ENCODE data around the gene MTRF1.

Gene MTRF1, protein sequence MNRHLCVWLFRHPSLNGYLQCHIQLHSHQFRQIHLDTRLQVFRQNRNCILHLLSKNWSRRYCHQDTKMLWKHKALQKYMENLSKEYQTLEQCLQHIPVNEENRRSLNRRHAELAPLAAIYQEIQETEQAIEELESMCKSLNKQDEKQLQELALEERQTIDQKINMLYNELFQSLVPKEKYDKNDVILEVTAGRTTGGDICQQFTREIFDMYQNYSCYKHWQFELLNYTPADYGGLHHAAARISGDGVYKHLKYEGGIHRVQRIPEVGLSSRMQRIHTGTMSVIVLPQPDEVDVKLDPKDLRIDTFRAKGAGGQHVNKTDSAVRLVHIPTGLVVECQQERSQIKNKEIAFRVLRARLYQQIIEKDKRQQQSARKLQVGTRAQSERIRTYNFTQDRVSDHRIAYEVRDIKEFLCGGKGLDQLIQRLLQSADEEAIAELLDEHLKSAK

GRCh38 chr13:41263261-41263971 lies at the start of gene MTRF1:
Gene MTRF1 (minus strand): TSS chr13:41263576. CDS start chr13:41260907, 2,669 bp downstream.
- DNase-seq, result peak; percentile 83

DNA sequence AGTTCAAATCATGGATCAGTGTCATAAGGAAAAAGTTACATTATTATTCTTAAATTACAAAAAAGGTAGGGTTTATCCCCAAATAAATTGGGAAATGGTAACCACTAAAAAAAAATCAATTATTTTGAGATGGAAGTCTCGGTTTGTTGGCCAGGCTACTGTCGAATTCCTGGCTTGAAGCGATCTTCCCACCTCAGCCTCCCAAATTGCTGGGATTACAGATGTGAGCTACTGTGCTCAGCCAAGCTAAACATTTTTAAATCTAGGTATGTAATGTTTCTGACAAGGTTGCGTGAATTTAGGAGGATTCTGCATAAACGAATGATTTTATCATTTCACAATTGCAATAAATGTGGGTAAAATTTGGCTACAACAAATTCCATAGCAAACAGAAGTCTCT lies 49.7 kb upstream of the MTRF1 start:
- no peak for DNase-seq

GRCh38 chr13:41312176-41312500 lies 48.8 kb upstream of the MTRF1 start:
- peak; percentile 11 for DNase-seq

DNA sequence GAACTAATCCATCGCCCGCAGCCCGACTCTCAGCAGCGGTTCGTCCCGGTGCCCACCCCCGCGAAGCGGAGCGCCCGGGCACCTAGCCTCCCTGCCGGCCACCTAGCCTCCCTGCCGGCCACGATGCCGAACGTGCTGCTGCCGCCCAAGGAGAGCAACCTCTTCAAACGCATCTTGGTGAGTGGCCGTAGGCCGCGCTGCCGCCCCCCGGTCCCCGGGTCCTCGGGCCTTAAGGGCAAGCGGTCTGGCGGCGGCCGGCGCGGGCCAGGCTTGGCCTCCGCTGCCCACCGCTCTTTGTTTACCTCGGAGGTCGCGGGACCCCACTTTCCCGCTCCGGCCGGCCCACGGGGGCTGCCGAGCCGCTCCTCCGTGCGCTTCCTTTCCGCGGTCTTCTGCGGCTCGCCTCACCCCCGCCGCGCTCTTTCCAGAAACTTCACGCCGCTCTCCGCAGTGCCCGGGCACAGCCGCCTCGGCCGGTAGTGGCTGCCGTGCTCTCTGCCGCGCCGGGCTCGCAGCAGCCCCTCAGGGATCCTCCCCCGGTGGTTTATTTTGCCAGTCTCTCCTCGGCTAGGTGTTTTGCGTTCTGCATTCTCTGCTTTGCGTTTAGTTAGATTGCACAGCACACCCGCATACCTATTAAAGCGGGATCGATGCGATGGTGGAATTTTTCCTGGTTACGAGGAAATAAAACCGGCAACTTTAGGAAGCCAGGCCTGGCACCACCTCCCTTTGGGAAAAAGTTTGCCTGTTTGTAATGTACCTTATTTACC lies 48.2 kb upstream of the MTRF1 start:
- DNase-seq, result peak; percentile 63

DNA sequence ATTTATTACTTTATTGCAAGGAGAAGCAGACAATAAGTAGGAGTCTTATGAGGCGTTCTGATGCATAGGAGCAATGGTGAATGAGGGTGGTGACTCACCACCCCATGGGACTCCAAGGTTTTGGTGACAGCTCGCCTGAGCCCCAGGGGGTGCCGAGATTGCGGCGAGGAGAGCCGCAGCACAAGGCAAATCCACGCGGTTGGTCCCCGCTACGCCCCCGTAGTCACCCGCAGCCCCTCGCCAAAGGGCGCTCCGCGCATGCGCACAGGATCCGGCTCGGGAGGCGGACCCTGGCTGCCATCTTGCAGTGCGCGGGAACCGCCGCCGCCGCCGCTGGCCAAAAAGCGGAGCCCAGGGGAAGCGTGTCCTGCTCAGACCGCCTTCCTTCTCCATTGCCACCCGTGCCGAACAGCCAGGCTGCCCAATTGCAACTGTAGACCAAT lies 47.6 kb upstream of the MTRF1 start, which contains the start of gene NAA16:
Gene NAA16, plus strand, starts transcription at position 305 of the 443 bp plus-strand sequence. CDS start 262 bp downstream, outside the sequence.
- peak; percentile 94 for DNase-seq

- DNase-seq, result no peak
Measured at GRCh38 chr13:41307884-41308640, 44.7 kb upstream of the MTRF1 start.

DNA sequence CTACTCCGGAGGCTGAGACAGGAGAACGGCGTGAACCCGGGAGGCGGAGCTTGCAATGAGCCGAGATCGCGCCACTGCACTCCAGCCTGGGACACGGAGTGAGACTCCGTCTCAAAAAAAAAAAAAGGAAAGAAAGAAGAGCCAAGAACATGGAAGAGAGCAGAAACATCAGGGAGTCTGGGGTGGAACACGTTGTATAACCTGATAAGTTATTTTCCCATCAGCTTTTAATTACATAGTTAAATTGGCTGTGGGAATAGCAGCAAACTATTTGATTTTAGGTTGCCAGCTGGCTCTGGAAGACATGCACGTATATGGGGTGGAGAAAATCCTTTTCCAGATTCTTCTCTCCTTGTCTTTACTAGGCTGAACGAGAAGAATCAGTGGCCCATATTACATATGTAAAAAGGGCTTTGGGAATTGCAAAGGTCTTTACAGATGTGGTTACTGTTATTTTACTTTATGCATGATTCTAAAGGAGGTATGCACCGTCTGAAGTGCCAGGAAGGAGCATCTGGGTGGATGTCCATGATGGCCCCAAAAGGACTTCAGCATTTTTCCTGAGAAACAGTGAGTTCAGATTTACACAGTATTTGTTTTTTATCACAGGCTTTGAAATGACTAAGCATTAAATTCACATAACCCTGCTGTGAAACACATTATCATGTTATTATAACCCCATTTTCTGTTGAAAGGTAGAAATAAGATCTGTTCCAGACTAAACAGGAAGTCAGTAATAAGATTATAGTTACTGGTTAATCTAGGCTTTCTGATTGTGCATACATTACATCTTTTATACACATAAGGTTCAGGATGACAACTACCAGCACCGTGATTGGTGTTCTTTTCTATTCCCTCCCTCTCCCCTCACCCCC lies 43.1 kb upstream of the MTRF1 start:
- DNase-seq, result no peak

GRCh38 chr13:41304551-41304950 lies 41.2 kb upstream of the MTRF1 start:
- no peak for DNase-seq

DNA sequence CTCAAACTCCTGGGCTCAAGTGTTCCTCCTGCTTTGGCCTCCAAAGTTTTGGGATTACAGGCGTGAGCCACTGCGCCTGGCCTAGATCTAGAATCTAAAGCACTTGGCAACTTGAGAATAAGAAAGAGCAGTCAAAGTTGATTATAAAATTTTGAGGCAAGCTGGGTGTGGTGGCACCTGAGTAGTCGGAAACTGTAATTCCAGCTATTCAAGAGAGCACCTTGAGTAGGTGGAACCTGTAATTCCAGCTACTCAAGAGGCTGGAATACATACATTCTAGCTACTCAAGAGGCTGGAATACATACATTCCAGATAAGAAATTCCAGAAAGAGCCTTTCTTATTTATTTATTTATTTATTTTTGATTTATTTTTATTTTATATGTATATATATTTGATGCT lies 39.4 kb upstream of the MTRF1 start:
- DNase-seq, result no peak

- no peak for DNase-seq
Measured at GRCh38 chr13:41299316-41300094, 36.1 kb upstream of the MTRF1 start.

- DNase-seq, result no peak
Measured at GRCh38 chr13:41296879-41297646, 33.7 kb upstream of the MTRF1 start.

- no peak for DNase-seq
Measured at GRCh38 chr13:41295973-41296372, 32.6 kb upstream of the MTRF1 start.

DNA sequence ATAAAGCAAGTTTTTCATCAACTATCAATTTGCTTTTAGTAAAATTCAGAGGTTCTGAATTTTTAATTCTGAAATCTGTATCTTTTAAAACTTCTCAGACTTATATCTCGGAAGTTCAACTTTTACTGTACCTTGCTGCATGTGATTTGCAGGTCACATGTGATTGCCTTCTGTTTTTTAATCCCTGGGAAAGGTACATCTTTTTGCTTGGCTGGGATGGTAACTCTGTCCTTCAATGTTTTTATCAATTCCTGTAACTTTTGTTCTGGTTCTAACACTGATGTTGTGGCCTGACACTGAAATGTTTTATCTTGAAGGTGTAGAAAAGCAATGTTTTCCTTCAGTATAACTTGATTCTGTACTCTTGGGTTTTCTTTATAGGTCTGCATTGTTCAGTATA lies 31.5 kb upstream of the MTRF1 start:
- DNase-seq, result no peak

DNA sequence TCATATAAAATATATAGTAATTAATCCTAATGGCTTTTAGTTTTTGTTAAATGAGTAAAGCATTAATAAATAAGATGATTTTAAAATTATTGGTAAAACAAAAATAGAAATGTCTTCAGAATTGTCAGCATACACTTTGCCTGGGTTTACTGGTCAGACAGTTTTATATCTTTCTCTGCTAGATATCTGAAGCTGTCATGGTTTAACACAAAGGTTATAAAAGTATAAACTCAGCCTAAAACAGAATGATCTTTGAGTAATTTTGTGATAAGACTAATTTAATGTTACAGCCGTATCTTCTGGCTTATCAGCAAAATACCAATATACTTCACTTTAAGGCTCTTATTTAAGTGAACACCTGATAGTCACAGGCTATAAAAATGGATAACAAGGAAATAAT lies 29.9 kb upstream of the MTRF1 start:
- DNase-seq, result no peak

DNA sequence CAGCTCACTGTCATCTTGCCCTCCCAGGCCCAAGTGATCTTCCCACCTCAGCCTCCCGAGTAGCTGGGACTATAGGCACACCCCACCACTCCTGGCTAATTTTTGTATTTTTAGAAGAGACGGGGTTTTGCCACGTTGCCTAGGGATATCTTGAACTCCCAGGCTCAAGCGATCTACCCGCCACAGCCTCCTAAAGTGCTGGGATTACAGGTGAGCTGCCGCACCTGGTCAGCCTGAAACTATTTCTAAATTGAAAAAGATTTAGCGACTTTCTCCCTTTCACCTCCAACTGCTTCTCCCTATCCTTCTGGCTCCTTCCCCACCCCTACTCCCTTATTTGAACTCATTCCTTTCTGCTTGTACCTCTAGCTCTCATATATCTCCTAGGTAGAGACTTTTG lies 27.9 kb upstream of the MTRF1 start:
- DNase-seq, result no peak

GRCh38 chr13:41289463-41289881 lies 26.1 kb upstream of the MTRF1 start:
- no peak for DNase-seq

- DNase-seq, result no peak
Measured at GRCh38 chr13:41286370-41286769, 23.0 kb upstream of the MTRF1 start.

- no peak for DNase-seq
Measured at GRCh38 chr13:41284512-41285288, 21.3 kb upstream of the MTRF1 start.

- no peak for DNase-seq
Measured at GRCh38 chr13:41282129-41282571, 18.8 kb upstream of the MTRF1 start.
